SU-DHL-6 (cell line): ENCODE measurements around the gene SLC24A3.

Experiments
- CTCF ChIP-seq: fragments of 200-600 bp; sonication (generic); IDR thresholded peaks from one replicate; pipeline ENCODE4 v1.5.1; 2017; ENCODE audit warnings: antibody characterized with exemption, mild to moderate bottlenecking, low read length, moderate library complexity; ENCODE audit not compliant: insufficient read depth, poor library complexity, severe bottlenecking
- EZH2phosphoT487 ChIP-seq: fragments of 200-600 bp; sonication (generic), shearing (Covaris generic); conservative IDR thresholded peaks from 2 replicates; pipeline ENCODE4 v1.6.1; 2018; ENCODE audit warnings: mild to moderate bottlenecking, antibody characterized with exemption, low read length, moderate library complexity, mixed read lengths

GRCh38 chr20:19328676-19329075, 116.2 kb downstream of the SLC24A3 start:
- no peak for TF ChIP-seq CTCF
- TF ChIP-seq EZH2phosphoT487 = no peak
